Spleen (tissue), 11 donors: Measurements from ENCODE around the gene TOR1A. TPM values are rescaled to one million over a fixed set of nuclear protein-coding genes. Genes with fewer than 3 reads are reported as not detected.
"Not testable (repeated sequence)": the region's sequence is repeated elsewhere in the genome, so short reads cannot be mapped to it uniquely, and the experiment has no call there.

Experiments used
- DNase-seq: peaks from one replicate; pipeline ENCODE4 v3.0.0-alpha.2; 2020
- H3K27ac ChIP-seq, 8 donors: fragments of 200-600 bp; sonication (generic) in 7 of 8; 1 replicate in 4 of 8; 2 replicates in 4 of 8; pipeline versions ENCODE4 v1.5.0 to v1.8.0; 2016 to 2021; ENCODE audit warnings: inconsistent platforms in 4 of 8, mild to moderate bottlenecking in 4 of 8, moderate library complexity in 1 of 8
- H3K27me3 ChIP-seq, 7 donors: fragments of 200-600 bp; sonication (generic) in 6 of 7; replicated peaks in 1 of 7; 1 replicate in 4 of 7; 2 replicates in 3 of 7; pipeline versions ENCODE4 v1.5.0 to v1.8.0; 2016 to 2021; ENCODE audit warnings: inconsistent platforms in 3 of 7, mild to moderate bottlenecking in 1 of 7
- H3K36me3 ChIP-seq, 6 donors: fragments of 200-600 bp; sonication (generic) in 5 of 6; 1 replicate in 4 of 6; 2 replicates in 2 of 6; pipeline versions ENCODE4 v1.5.0 to v1.8.0; 2016 to 2021; ENCODE audit warnings: inconsistent platforms in 2 of 6
- H3K4me1 ChIP-seq, 6 donors: fragments of 200-600 bp; sonication (generic) in 5 of 6; 1 replicate in 3 of 6; 2 replicates in 3 of 6; pipeline versions ENCODE4 v1.5.0 to v1.8.0; 2016 to 2021; ENCODE audit warnings: inconsistent platforms in 3 of 6
- H3K4me3 ChIP-seq, 8 donors: fragments of 200-600 bp; sonication (generic) in 7 of 8; 1 replicate in 4 of 8; 2 replicates in 4 of 8; pipeline versions ENCODE4 v1.5.0 to v1.8.0; 2016 to 2021; ENCODE audit warnings: inconsistent platforms in 4 of 8, mild to moderate bottlenecking in 4 of 8, moderate library complexity in 2 of 8
- H3K9me3 ChIP-seq, 8 donors: fragments of 200-600 bp; sonication (generic) in 7 of 8; 1 replicate in 4 of 8; 2 replicates in 4 of 8; pipeline versions ENCODE4 v1.5.0 to v1.8.0; 2016 to 2021; ENCODE audit warnings: inconsistent platforms in 4 of 8
- POLR2A ChIP-seq, 3 donors: fragments of 450-650 bp; IDR thresholded peaks; one replicate each; pipeline ENCODE4 v1.5.1; 2017; ENCODE audit warnings: antibody characterized with exemption in 3 of 3, mild to moderate bottlenecking in 1 of 3
- POLR2AphosphoS5 ChIP-seq, 3 donors: sonication (generic); formaldehyde crosslinking; IDR thresholded peaks; one replicate each; pipeline ENCODE4 v1.5.1; 2017; ENCODE audit warnings: antibody characterized with exemption in 3 of 3
- WGBS, 5 donors: extraction: QIAGEN DNeasy Blood & Tissue Kit in 3 of 5; methylation state at CpG; one replicate each; pipeline versions ENCODE4 v1.1.5 to v1.1.7; 2013 to 2018; 5-methylcytosine and 5-hydroxymethylcytosine counted together
- intact Hi-C: fragments of 100-400 bp; cut with DNase I; formaldehyde crosslinking; loops from one replicate; pipeline ENCODE4 v1.15.0; 2023; ENCODE audit warnings: low total_unique reads
- polyA plus RNA-seq, 3 donors: library from polyadenylated mRNA; stranded (reverse); fragments of 200-250 nt; gene quantifications; one replicate each; pipeline ENCODE4 v1.2.1, GENCODE V29; 2013
- total RNA-seq, 7 donors: library from RNA; depleted of rRNA in 3 of 7; stranded (reverse); fragments of >200 nt in 3 of 7; fragmentation: NEBNext Ultra II Directional in 4 of 7; extraction: Animal tissue kit (Norgen Biotek cat#: 25700) in 4 of 7; gene quantifications; one replicate each; pipeline versions ENCODE4 v1.1.0 to v1.2.1, GENCODE V29; 2016 to 2021
- TF ChIP-seq, protein P1 (sequence below), 11 experiments: fragments of 200-600 bp in 7 of 11; fragments of 450-650 bp in 4 of 11; sonication (generic) in 4 of 11; IDR thresholded peaks in 8 of 11; conservative IDR thresholded peaks in 3 of 11; 1 replicate in 7 of 11; 2 replicates in 4 of 11; pipeline versions ENCODE4 v1.4.0 to v1.8.0; 2016 to 2021; ENCODE audit warnings: antibody characterized with exemption in 11 of 11, inconsistent platforms in 4 of 11, mild to moderate bottlenecking in 1 of 11
- donor health status: healthy with polysubstance abuse.
- donor health status: DM: no; HTN: no; CAD: no; lungs with moderate emphysema.
- donor health status: DM: no; HTN: no; CAD: no.
- donor health status: Bipolar disorder and iron deficiency.
- donor health status: healthy.
- donor health status: DM: no; HTN: no; CAD: no.
- donor health status: DM: yes; HTN: yes; CAD: no.

Gene TOR1A
- total and polyA plus RNA-seq, 10 donors: 13.3 to 49.5 (median 31.4) TPM

DNA sequence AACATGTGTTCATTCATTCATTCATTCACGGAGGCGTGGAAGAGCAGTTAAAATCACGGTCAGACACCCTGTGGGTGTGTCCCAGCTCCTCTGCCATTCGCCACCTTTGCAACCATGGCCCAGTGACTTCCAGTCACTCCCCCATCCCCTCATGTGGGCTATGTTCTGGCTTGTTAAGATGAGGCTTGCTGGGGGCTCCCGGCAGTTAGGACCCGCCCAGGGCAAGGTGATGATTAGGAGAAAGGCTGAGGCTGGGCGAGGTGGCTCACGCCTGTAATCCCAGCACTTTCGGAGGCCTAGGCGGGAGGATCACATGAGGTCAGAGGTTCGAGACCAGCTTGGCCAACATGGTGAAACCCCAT lies 46.2 kb downstream of the TOR1A start:
- peaks cover 0 to 14% (median 0%) of the 10 kb centered on the region in 7 donors for H3K27me3 ChIP-seq
- H3K27ac ChIP-seq: peak overlapping the region in 7 of 8 donors; percentile 58 to 80 (median 69)
- peaks cover 11 to 59% (median 31%) of the 10 kb centered on the region in 6 donors for H3K4me1 ChIP-seq
- no peak for TF ChIP-seq POLR2AphosphoS5 (IDR thresholded peaks at IDR 0.05)
- no peak for TF ChIP-seq POLR2A (IDR thresholded peaks at IDR 0.05)
- TF ChIP-seq, protein P1, sequence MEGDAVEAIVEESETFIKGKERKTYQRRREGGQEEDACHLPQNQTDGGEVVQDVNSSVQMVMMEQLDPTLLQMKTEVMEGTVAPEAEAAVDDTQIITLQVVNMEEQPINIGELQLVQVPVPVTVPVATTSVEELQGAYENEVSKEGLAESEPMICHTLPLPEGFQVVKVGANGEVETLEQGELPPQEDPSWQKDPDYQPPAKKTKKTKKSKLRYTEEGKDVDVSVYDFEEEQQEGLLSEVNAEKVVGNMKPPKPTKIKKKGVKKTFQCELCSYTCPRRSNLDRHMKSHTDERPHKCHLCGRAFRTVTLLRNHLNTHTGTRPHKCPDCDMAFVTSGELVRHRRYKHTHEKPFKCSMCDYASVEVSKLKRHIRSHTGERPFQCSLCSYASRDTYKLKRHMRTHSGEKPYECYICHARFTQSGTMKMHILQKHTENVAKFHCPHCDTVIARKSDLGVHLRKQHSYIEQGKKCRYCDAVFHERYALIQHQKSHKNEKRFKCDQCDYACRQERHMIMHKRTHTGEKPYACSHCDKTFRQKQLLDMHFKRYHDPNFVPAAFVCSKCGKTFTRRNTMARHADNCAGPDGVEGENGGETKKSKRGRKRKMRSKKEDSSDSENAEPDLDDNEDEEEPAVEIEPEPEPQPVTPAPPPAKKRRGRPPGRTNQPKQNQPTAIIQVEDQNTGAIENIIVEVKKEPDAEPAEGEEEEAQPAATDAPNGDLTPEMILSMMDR (IDR thresholded peaks at IDR 0.05 in 8 of 11, conservative IDR thresholded peaks at IDR 0.05 in 3 of 11): no peak
- no peak for DNase-seq
- H3K9me3 ChIP-seq: no peaks in the 10 kb centered on the region
- intact Hi-C loops: no loop called here
- peak overlapping the region in 1 of 8 donors; percentile 31 for H3K4me3 ChIP-seq
- WGBS, 5 donors: 45 to 54% (median 51%) methylated on average over 11 of the region's 11 CpGs
- H3K36me3 ChIP-seq: no peaks in the 10 kb centered on the region

DNA sequence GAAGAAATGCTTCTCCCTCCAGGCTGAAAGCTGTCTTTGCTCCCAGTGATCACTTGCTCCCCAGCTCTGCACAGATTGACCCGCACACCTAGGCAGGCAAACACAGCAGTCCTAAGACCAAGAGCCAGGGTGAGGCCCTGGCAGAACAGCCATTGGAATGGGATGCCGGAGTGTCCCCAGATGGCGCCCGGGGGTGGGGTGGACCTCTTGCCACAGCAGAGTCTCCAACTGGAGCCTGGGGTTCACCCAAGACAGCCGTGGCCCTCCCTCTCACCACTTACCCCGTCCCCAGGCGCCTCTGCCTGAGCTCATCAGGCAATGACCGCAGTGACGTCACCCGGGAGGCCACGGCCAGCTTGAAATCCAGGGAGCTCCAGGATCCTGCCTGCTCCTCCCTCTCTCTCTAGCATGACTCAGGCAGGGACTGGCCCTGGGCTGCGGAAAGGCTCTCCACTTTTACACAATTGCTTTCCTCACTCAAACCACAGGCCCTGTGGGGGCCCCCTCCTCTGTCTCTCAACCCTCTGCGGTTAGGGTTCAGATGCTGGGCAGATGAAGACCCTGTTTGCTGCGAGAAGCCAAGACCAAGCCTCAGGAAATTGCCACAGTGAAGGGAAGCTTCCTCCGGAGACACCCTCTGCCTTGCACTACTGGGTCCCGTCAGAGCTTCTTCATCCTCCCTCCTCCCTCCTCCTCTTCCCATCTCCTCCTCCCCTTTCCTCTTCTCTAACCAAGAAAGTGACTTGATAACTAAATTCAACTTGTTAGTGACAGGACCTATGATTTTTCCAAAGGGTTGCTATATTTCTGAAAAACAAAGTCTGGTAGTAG lies 46.8 kb downstream of the TOR1A start:
- H3K27me3 ChIP-seq: peaks cover 0 to 14% (median 0%) of the 10 kb centered on the region in 7 donors
- TF ChIP-seq POLR2AphosphoS5 (IDR thresholded peaks at IDR 0.05) (peak; percentile 62 to 80 (median 73)), POLR2A (IDR thresholded peaks at IDR 0.05) (no peak)
- TF ChIP-seq, protein P1 (IDR thresholded peaks at IDR 0.05 in 8 of 11, conservative IDR thresholded peaks at IDR 0.05 in 3 of 11): no peak
- peak overlapping the region in 7 of 8 donors; percentile 58 to 80 (median 69) for H3K27ac ChIP-seq
- peak overlapping the region in 1 of 8 donors; percentile 31 for H3K4me3 ChIP-seq
- H3K4me1 ChIP-seq: peaks cover 11 to 60% (median 31%) of the 10 kb centered on the region in 6 donors
- peak; percentile 92 for DNase-seq
- WGBS, 5 donors: 8 to 11% (median 10%) methylated on average over 14 to 16 of the region's 16 CpGs
- H3K9me3 ChIP-seq: no peaks in the 10 kb centered on the region
- intact Hi-C loops: no loop called here
- H3K36me3 ChIP-seq: no peaks in the 10 kb centered on the region

DNA sequence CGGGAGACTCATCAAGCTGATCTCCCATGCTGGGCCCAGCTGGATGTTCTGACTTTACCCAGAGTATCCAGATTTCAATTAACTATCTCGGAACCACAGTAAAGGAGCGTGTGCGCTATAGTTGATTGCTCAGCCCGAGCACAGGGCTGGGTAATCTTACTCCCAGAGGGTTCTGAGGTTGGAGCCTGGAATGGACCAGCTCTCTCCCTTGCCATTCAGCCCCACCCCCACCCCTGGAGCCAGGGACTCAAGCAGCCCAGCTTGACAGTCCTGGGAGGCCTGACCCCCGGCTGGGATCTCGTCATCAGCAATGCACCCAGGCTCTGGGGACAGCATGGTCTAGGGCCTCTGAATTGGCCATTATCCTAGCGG lies 47.4 kb downstream of the TOR1A start:
- Histone ChIP-seq H3K27me3 (peaks cover 0 to 14% (median 0%) of the 10 kb centered on the region in 7 donors), H3K4me1 (peaks cover 11 to 60% (median 31%) of the 10 kb centered on the region in 6 donors), H3K36me3 (no peaks in the 10 kb centered on the region), H3K4me3 (peak overlapping the region in 1 of 8 donors; percentile 31), H3K9me3 (no peaks in the 10 kb centered on the region), H3K27ac (peak overlapping the region in 7 of 8 donors; percentile 58 to 80 (median 69))
- no peak for TF ChIP-seq POLR2A (IDR thresholded peaks at IDR 0.05)
- TF ChIP-seq, protein P1 (IDR thresholded peaks at IDR 0.05 in 8 of 11, conservative IDR thresholded peaks at IDR 0.05 in 3 of 11): no peak
- TF ChIP-seq POLR2AphosphoS5 (IDR thresholded peaks at IDR 0.05): no peak
- intact Hi-C loops: no loop called here
- no peak for DNase-seq
- WGBS, 5 donors: 68 to 96% (median 78%) methylated on average over 6 to 8 of the region's 8 CpGs

DNA sequence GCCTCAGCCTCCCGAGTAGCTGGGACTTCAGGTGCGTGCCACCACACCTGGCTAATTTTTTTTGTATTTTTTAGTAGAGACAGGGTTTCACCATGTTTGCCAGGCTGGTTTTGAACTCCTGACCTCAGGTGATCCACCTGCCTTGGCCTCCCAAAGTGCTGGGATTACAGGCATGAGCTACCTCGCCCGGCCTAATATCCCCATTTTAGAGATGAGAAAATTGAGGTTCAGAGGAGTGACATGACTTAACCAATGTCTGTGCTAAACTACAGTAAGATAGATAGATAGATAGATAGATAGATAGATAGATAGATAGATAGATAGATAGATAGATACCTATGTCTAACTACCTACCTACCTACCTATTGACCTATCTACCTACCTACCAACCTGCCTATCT lies 47.8 kb downstream of the TOR1A start:
- peak overlapping the region in 2 of 8 donors; percentile 72 to 80 for H3K27ac ChIP-seq
- H3K4me3 ChIP-seq, intact Hi-C loops, H3K9me3 ChIP-seq, H3K36me3 ChIP-seq, DNase-seq: not testable (repeated sequence)
- WGBS, 5 donors: 87 to 97% (median 96%) methylated on average over 4 of the region's 4 CpGs
- peaks cover 0 to 14% (median 0%) of the 10 kb centered on the region in 7 donors for H3K27me3 ChIP-seq
- peaks cover 11 to 60% (median 31%) of the 10 kb centered on the region in 6 donors for H3K4me1 ChIP-seq
